HG03139 (cell line): ENCODE results near the gene TCAP.

ENCODE experiments used
- ATAC-seq: cut with Tn5 transposase; IDR thresholded peaks from one replicate; pipeline ENCODE4 v1.9.1; 2021; ENCODE audit not compliant: unreplicated experiment

The TCAP gene

GRCh38 chr17:39628655-39629493, 36.3 kb upstream of the TCAP start:
- no peak for ATAC-seq

GRCh38 chr17:39629494-39629880, 35.7 kb upstream of the TCAP start:
- ATAC-seq, result no peak

GRCh38 chr17:39629898-39630297, 35.3 kb upstream of the TCAP start:
- no peak for ATAC-seq

GRCh38 chr17:39631403-39631802, 33.7 kb upstream of the TCAP start:
- ATAC-seq, result no peak

- no peak for ATAC-seq
Measured at GRCh38 chr17:39632153-39632941, 32.8 kb upstream of the TCAP start.

- no peak for ATAC-seq
Measured at GRCh38 chr17:39633570-39634183, 31.5 kb upstream of the TCAP start.

GRCh38 chr17:39634384-39634871, 30.7 kb upstream of the TCAP start:
- no peak for ATAC-seq

GRCh38 chr17:39635614-39636176, 29.5 kb upstream of the TCAP start:
- no peak for ATAC-seq

- ATAC-seq, result peak; percentile 9
Measured at GRCh38 chr17:39636587-39636926, 28.6 kb upstream of the TCAP start.

- peak; percentile 70 for ATAC-seq
Measured at GRCh38 chr17:39636927-39637736, 28.0 kb upstream of the TCAP start, which contains the start of gene STARD3. STARD3 (plus strand) TSS chr17:39637144; CDS start chr17:39653532, 16,388 bp downstream.

GRCh38 chr17:39638317-39638716, 26.8 kb upstream of the TCAP start:
- no peak for ATAC-seq

- ATAC-seq, result no peak
Measured at GRCh38 chr17:39639043-39639442, 26.1 kb upstream of the TCAP start.

GRCh38 chr17:39639566-39640458, 25.3 kb upstream of the TCAP start:
- ATAC-seq, result no peak

GRCh38 chr17:39640591-39641031, 24.5 kb upstream of the TCAP start:
- no peak for ATAC-seq

- no peak for ATAC-seq
Measured at GRCh38 chr17:39641097-39641496, 24.1 kb upstream of the TCAP start.

GRCh38 chr17:39641883-39642282, 23.3 kb upstream of the TCAP start:
- ATAC-seq, result no peak

GRCh38 chr17:39642291-39643074, 22.7 kb upstream of the TCAP start:
- ATAC-seq, result no peak

GRCh38 chr17:39643271-39643670, 21.9 kb upstream of the TCAP start:
- no peak for ATAC-seq

GRCh38 chr17:39647256-39647655, 17.9 kb upstream of the TCAP start:
- no peak for ATAC-seq
